ENCODE data around the gene PDE4D. TPM values are rescaled to one million over a fixed set of nuclear protein-coding genes. Genes with fewer than 3 reads are reported as not detected.

Gene PDE4D
- total RNA-seq, 6 experiments from 2014 or later: 1.6 to 10.3 (median 5.6) TPM

GRCh38 chr5:59367791-59368394, 525.6 kb downstream of the PDE4D start:
- H3K36me3 ChIP-seq: no peaks in the 10 kb centered on the region
- no peaks in the 10 kb centered on the region for H3K9me3 ChIP-seq
- H3K4me3 ChIP-seq: no peak overlapping the region
- H3K27ac ChIP-seq: no peak overlapping the region
- no peaks in the 10 kb centered on the region for H3K4me1 ChIP-seq
- H3K27me3 ChIP-seq: no peaks in the 10 kb centered on the region
- intact Hi-C loops (cut with DNase I): no loop called here
- peak; percentile 39 to 81 (median 74) for TF ChIP-seq CTCF (IDR thresholded peaks at IDR 0.05)
- no peak for TF ChIP-seq POLR2A (IDR thresholded peaks at IDR 0.05)
- 8% methylated on average over 7 of the region's 7 CpGs for WGBS (ENCODE audit: insufficient coverage, low coverage, low lambda C conversion rate, missing lambda C conversion rate)
- ATAC-seq (peak; percentile 69 to 86 (median 80)), DNase-seq (peak in 1 of 3 donors; percentile 54)

GRCh38 chr5:59366784-59367183, 526.7 kb downstream of the PDE4D start:
- Histone ChIP-seq H3K36me3 (no peaks in the 10 kb centered on the region), H3K27me3 (no peaks in the 10 kb centered on the region), H3K9me3 (no peaks in the 10 kb centered on the region), H3K27ac (no peak overlapping the region), H3K4me1 (no peaks in the 10 kb centered on the region), H3K4me3 (no peak overlapping the region)
- TF ChIP-seq POLR2A (IDR thresholded peaks at IDR 0.05) (no peak), CTCF (IDR thresholded peaks at IDR 0.05) (no peak)
- intact Hi-C loops (cut with DNase I): no loop called here
- DNase-seq (no peak), ATAC-seq (no peak)
- 82% methylated on average over 4 of the region's 4 CpGs for WGBS (ENCODE audit: insufficient coverage, low coverage, low lambda C conversion rate, missing lambda C conversion rate)

- no peaks in the 10 kb centered on the region for H3K4me1 ChIP-seq
- ATAC-seq (no peak), DNase-seq (no peak)
- H3K27ac ChIP-seq: no peak overlapping the region
- no peaks in the 10 kb centered on the region for H3K36me3 ChIP-seq
- WGBS (ENCODE audit: insufficient coverage, low coverage, low lambda C conversion rate, missing lambda C conversion rate): 78% methylated on average over 2 of the region's 2 CpGs
- no peaks in the 10 kb centered on the region for H3K9me3 ChIP-seq
- no peaks in the 10 kb centered on the region for H3K27me3 ChIP-seq
- H3K4me3 ChIP-seq: no peak overlapping the region
- TF ChIP-seq CTCF (IDR thresholded peaks at IDR 0.05) (no peak), POLR2A (IDR thresholded peaks at IDR 0.05) (no peak)
- intact Hi-C loops (cut with DNase I): no loop called here
Measured at GRCh38 chr5:59362438-59362837, 531.1 kb downstream of the PDE4D start.

GRCh38 chr5:59361454-59361853, 532.1 kb downstream of the PDE4D start:
- Histone ChIP-seq H3K27me3 (no peaks in the 10 kb centered on the region), H3K27ac (no peak overlapping the region), H3K9me3 (no peaks in the 10 kb centered on the region), H3K36me3 (no peaks in the 10 kb centered on the region), H3K4me3 (no peak overlapping the region), H3K4me1 (no peaks in the 10 kb centered on the region)
- no peak for DNase-seq
- 93% methylated on average over 1 of the region's 1 CpG for WGBS (ENCODE audit: insufficient coverage, low coverage, low lambda C conversion rate, missing lambda C conversion rate)
- intact Hi-C loops (cut with DNase I): no loop called here
- ATAC-seq: no peak
- TF ChIP-seq CTCF (IDR thresholded peaks at IDR 0.05) (no peak), POLR2A (IDR thresholded peaks at IDR 0.05) (no peak)

All from right lobe of liver (tissue), 6 donors.